GM12878 (cell line): ENCODE measurements around the gene AGBL2. TPM values are rescaled to one million over a fixed set of nuclear protein-coding genes. Genes with fewer than 3 reads are reported as not detected.
"Not testable (repeated sequence)": the region's sequence is repeated elsewhere in the genome, so short reads cannot be mapped to it uniquely, and the experiment has no call there.

Experiments used
- ATAC-seq: fragments of 200-7000 bp; cut with Tn5 transposase; 3 replicates; pipeline ENCODE4 v1.9.1; 2020; ENCODE audit warnings: mild to moderate bottlenecking, moderate library complexity
- BruUV-seq: library from RNA; stranded (reverse); fragments of 400-500 nt; replicated peaks from 2 replicates; lab custom pipeline; 2021; lab: Mats Ljungman, UMichigan
- CTCF ChIA-PET: fragments of 300-600 bp; sonication (Branson Sonifier 250); formaldehyde crosslinking; extraction: SDS; loops from one replicate; lab custom pipeline; 2021; ENCODE audit warnings: inconsistent platforms; lab: Yijun Ruan, JAX
- POLR2A ChIA-PET: fragments of 350-600 bp; formaldehyde crosslinking; extraction: SDS; loops from one replicate; lab custom pipeline; 2021; ENCODE audit warnings: inconsistent platforms; lab: Charles Lee
- RAD21 ChIA-PET: fragments of 300-600 bp; sonication (Branson Sonifier 250); formaldehyde crosslinking; loops from one replicate; lab custom pipeline; 2023; ENCODE audit warnings: antibody characterized with exemption; ENCODE audit not compliant: unreplicated experiment; lab: Charles Lee
- SMC1A ChIA-PET: fragments of 300-600 bp; sonication (Branson Sonifier 250); formaldehyde crosslinking; loops from one replicate; lab custom pipeline; 2023; ENCODE audit not compliant: unreplicated experiment, uncharacterized antibody; lab: Charles Lee
- DNase-seq: peaks from one replicate; pipeline ENCODE4 v3.0.0-alpha.2; 2011; ENCODE audit warnings: low read depth, low spot score
- FAIRE-seq: peaks from 3 replicates; lab custom pipeline; 2011; peaks lifted over from hg19 to GRCh38; lab: Jason Lieb, UNC
- H2AFZ ChIP-seq: 2 replicates; pipeline ENCODE4 v1.6.0; 2011; ENCODE audit warnings: low read depth, low read length, control low read depth; ENCODE audit not compliant: control insufficient read depth
- H3K27ac ChIP-seq: 2 replicates; pipeline ENCODE4 v1.5.1; 2011; ENCODE audit warnings: control low read depth; ENCODE audit not compliant: control insufficient read depth, insufficient read depth
- H3K27me3 ChIP-seq, 2 experiments: replicated peaks in 1 of 2; 2 replicates each; pipeline versions ENCODE4 v1.6.0 to v1.6.1; 2011; ENCODE audit warnings: low read length in 1 of 2; ENCODE audit not compliant: control insufficient read depth in 2 of 2, insufficient read depth in 2 of 2
- H3K36me3 ChIP-seq, 2 experiments: 2 replicates each; pipeline ENCODE4 v1.5.1; 2011; ENCODE audit warnings: low read length in 1 of 2; ENCODE audit not compliant: control insufficient read depth in 2 of 2, insufficient read depth in 2 of 2
- H3K4me1 ChIP-seq: 2 replicates; pipeline ENCODE4 v1.6.1; 2011; ENCODE audit warnings: mild to moderate bottlenecking, low read length, moderate library complexity, mixed read lengths; ENCODE audit not compliant: control insufficient read depth, insufficient read depth
- H3K4me2 ChIP-seq: 2 replicates; pipeline ENCODE4 v1.6.0; 2011; ENCODE audit warnings: control low read depth; ENCODE audit not compliant: control insufficient read depth, insufficient read depth
- H3K4me3 ChIP-seq: fragments of 200-600 bp; sonication (generic); 2 replicates; pipeline ENCODE4 v1.5.1; 2016
- H3K79me2 ChIP-seq: 2 replicates; pipeline ENCODE4 v1.6.0; 2011; ENCODE audit warnings: low read length; ENCODE audit not compliant: control insufficient read depth, insufficient read depth
- H3K9ac ChIP-seq: 2 replicates; pipeline ENCODE4 v1.8.0; 2011; ENCODE audit warnings: low read length, control low read depth, mixed read lengths; ENCODE audit not compliant: control insufficient read depth, insufficient read depth
- H3K9me3 ChIP-seq: replicated peaks from 3 replicates; pipeline ENCODE4 v1.5.1; 2011; ENCODE audit warnings: mild to moderate bottlenecking, low read length; ENCODE audit not compliant: control insufficient read depth, insufficient read depth
- H4K20me1 ChIP-seq: 2 replicates; pipeline ENCODE4 v1.6.0; 2011; ENCODE audit not compliant: control insufficient read depth, insufficient read depth
- CHD2 ChIP-seq: IDR thresholded peaks from 2 replicates; pipeline ENCODE4 v1.6.1; 2011; ENCODE audit warnings: low read depth, low read length, improper control_type of control experiment, borderline replicate concordance
- FOXK2 ChIP-seq: fragments of 450-650 bp; IDR thresholded peaks from 2 replicates; pipeline ENCODE4 v1.6.1; 2017; ENCODE audit warnings: mild to moderate bottlenecking, moderate library complexity
- NBN ChIP-seq: fragments of 450-650 bp; IDR thresholded peaks from 2 replicates; pipeline ENCODE4 v1.6.1; 2016
- WGBS: methylation state at CpG from one replicate; pipeline ENCODE4 v1.1.6; 2016; ENCODE audit warnings: low lambda C conversion rate; ENCODE audit not compliant: insufficient replicate concordance, insufficient coverage; ENCODE audit errors: missing lambda C conversion rate; 5-methylcytosine and 5-hydroxymethylcytosine counted together
- in situ Hi-C: fragments of 300-500 bp; cut with MboI; formaldehyde crosslinking; loops from 9 replicates; pipeline ENCODE4 v1.14.3; 2018; ENCODE audit warnings: mixed read lengths
- intact Hi-C: fragments of 100-400 bp; cut with micrococcal nuclease; formaldehyde crosslinking; loops from one replicate; pipeline ENCODE4 v1.14.2; 2022; ENCODE audit not compliant: unreplicated experiment
- polyA plus RNA-seq, 11 experiments: library from polyadenylated mRNA; depleted of rRNA in 4 of 11; unstranded in 6 of 11; stranded (reverse) in 5 of 11; fragments of >200 nt; fragmentation: Nextera tagmentation in 4 of 11; fragmentation: Illumina TruSeq in 1 of 11; extraction: Ambion mirVana in 4 of 11; extraction: Trizol in 1 of 11; gene quantifications; 1 replicate in 1 of 11; 2 replicates in 10 of 11; pipeline versions ENCODE4 v1.2.1 to v1.2.3, GENCODE V29; 2011 to 2016; ENCODE audit warnings: inconsistent platforms in 2 of 11, missing spikeins in 2 of 11, low read depth in 1 of 11
- total RNA-seq, 4 experiments: library from RNA; depleted of rRNA in 3 of 4; stranded (reverse); fragments of >200 nt in 3 of 4; fragmentation: Illumina TruSeq in 1 of 4; extraction: Trizol in 1 of 4; gene quantifications; 2 replicates each; pipeline versions ENCODE4 v1.2.1 to v1.2.3, GENCODE V29; 2013 to 2021
- TF ChIP-seq, protein P1 (sequence below): fragments of 450-650 bp; IDR thresholded peaks from 2 replicates; pipeline ENCODE4 v1.6.1; 2016; ENCODE audit warnings: mild to moderate bottlenecking

The AGBL2 gene
- total and polyA plus RNA-seq, 10 of the 15 experiments (the other 5 are each of a cell fraction or from before 2014, with no cell fraction given) = 0.93 to 12.2 (median 2.9) TPM

- H3K4me2 ChIP-seq = peak overlapping the region; percentile 11
- H4K20me1 ChIP-seq = no peaks in the 10 kb centered on the region
- no peaks in the 10 kb centered on the region for H3K9me3 ChIP-seq
- ChIA-PET SMC1A (interaction anchor here (1.0 to 1.1 kb wide), 2 partner anchors 74 to 75 kb away, joined by 3 read pairs; partner anchors contain the start of gene AGBL2), POLR2A (interaction anchor here (0.7 to 1.2 kb wide), 2 partner anchors 108 to 477 kb away, joined by 3 read pairs; no protein-coding TSS in a partner anchor), RAD21 (interaction anchor here (1.7 kb wide), 1 partner anchor 73 kb away, joined by 3 read pairs; no protein-coding TSS in a partner anchor), CTCF (interaction anchor here (1.3 kb wide), 1 partner anchor 10 kb away, joined by 3 read pairs; no protein-coding TSS in a partner anchor)
- H3K9ac ChIP-seq = peak overlapping the region; percentile 95
- H3K79me2 ChIP-seq = peaks cover 27% of the 10 kb centered on the region
- H2AFZ ChIP-seq = peak overlapping the region; percentile 95
- H3K27ac ChIP-seq = peak overlapping the region; percentile 90
- H3K27me3 ChIP-seq = no peaks in the 10 kb centered on the region
- FAIRE-seq = no peak
- no peaks in the 10 kb centered on the region; a peak in 1 of 4 replicates for H3K36me3 ChIP-seq
- no peak for TF ChIP-seq CHD2
- TF ChIP-seq, protein P1, sequence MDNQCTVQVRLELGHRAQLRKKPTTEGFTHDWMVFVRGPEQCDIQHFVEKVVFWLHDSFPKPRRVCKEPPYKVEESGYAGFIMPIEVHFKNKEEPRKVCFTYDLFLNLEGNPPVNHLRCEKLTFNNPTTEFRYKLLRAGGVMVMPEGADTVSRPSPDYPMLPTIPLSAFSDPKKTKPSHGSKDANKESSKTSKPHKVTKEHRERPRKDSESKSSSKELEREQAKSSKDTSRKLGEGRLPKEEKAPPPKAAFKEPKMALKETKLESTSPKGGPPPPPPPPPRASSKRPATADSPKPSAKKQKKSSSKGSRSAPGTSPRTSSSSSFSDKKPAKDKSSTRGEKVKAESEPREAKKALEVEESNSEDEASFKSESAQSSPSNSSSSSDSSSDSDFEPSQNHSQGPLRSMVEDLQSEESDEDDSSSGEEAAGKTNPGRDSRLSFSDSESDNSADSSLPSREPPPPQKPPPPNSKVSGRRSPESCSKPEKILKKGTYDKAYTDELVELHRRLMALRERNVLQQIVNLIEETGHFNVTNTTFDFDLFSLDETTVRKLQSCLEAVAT = peak; percentile 47; the same call in 1 of the 2 replicates
- no peak for TF ChIP-seq FOXK2
- 0 out of 2 replicates have a peak, but pooled peaks have one; percentile 0 for TF ChIP-seq NBN
- WGBS = 9% methylated on average over 14 of the region's 14 CpGs
- peaks cover 7% of the 10 kb centered on the region for H3K4me1 ChIP-seq
- ATAC-seq = no peak
- no peak for DNase-seq
- intact Hi-C loops = loop anchor here (2.0 to 5.0 kb wide), 2 partner anchors 73 to 211 kb away; partner anchors contain the start of gene AGBL2
- H3K4me3 ChIP-seq = peak overlapping the region; percentile 81
- in situ Hi-C loops = no loop called here
- TSS peak; percentile 85 for BruUV-seq
Observed at GRCh38 chr11:47641600-47642098, 73.5 kb downstream of the AGBL2 start.

GRCh38 chr11:47640506-47640905, 74.7 kb downstream of the AGBL2 start:
- H2AFZ ChIP-seq, H3K27me3 ChIP-seq, H4K20me1 ChIP-seq, in situ Hi-C loops, H3K9ac ChIP-seq, H3K4me1 ChIP-seq, H3K36me3 ChIP-seq, POLR2A ChIA-PET, ATAC-seq, BruUV-seq, H3K27ac ChIP-seq, FAIRE-seq, SMC1A ChIA-PET, DNase-seq, H3K9me3 ChIP-seq: not testable (repeated sequence)
- CTCF ChIA-PET = interaction anchor here (1.3 kb wide), 1 partner anchor 11 kb away, joined by 3 read pairs; no protein-coding TSS in a partner anchor
- peak overlapping the region; percentile 81; the same call in 1 of the 2 replicates for H3K4me3 ChIP-seq
- over 99% methylated on average over 6 of the region's 6 CpGs for WGBS
- peaks cover 27% of the 10 kb centered on the region for H3K79me2 ChIP-seq
- intact Hi-C loops = loop anchor here (5.0 kb wide), 1 partner anchor 212 kb away; no protein-coding TSS in a partner anchor
- RAD21 ChIA-PET = interaction anchor here (1.7 kb wide), 1 partner anchor 74 kb away, joined by 3 read pairs; no protein-coding TSS in a partner anchor
- H3K4me2 ChIP-seq = peak overlapping the region; percentile 11; the same call in 1 of the 2 replicates

DNA sequence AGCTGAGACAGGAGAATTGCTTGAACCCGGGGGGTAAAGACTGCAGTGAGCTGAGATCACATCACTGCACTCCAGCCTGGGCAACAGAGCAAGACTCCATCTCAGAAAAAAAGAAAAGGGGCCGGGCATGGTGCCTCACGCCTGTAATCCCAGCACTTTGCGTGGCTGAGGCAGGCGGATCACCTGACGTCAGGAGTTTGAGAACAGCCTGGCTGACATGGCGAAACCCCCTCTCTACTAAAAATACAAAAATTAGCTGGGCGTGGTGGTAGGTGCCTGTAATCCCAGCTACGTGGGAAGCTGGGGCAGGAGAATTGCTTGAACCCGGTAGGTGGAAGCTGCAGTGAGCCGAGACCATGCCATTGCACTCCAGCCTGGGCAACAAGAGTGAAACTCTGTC, 78.8 kb downstream of the AGBL2 start:
- FAIRE-seq, H3K4me3 ChIP-seq, BruUV-seq, H3K4me1 ChIP-seq, H3K4me2 ChIP-seq, DNase-seq, RAD21 ChIA-PET, CTCF ChIA-PET, H3K27me3 ChIP-seq, ATAC-seq, H2AFZ ChIP-seq, H4K20me1 ChIP-seq, H3K9ac ChIP-seq, intact Hi-C loops, in situ Hi-C loops, SMC1A ChIA-PET, H3K27ac ChIP-seq, H3K9me3 ChIP-seq: not testable (repeated sequence)
- POLR2A ChIA-PET = interaction anchor here (0.6 kb wide), 1 partner anchor 10 kb away, joined by 3 read pairs; no protein-coding TSS in a partner anchor
- Histone ChIP-seq H3K36me3 (peaks cover 6 to 11% of the 10 kb centered on the region in 2 experiments), H3K79me2 (peaks cover 17% of the 10 kb centered on the region)
- 97% methylated on average over 11 of the region's 11 CpGs for WGBS
